Ovary (tissue), 3 donors: ENCODE measurements around the gene TTC13.

Experiments
- CTCF ChIP-seq, 3 donors: fragments of 450-650 bp in 2 of 3; fragments of 200-600 bp in 1 of 3; IDR thresholded peaks; one replicate each; pipeline versions ENCODE4 v1.5.1 to v1.8.0; 2016 to 2022; ENCODE audit warnings: antibody characterized with exemption in 3 of 3, mild to moderate bottlenecking in 1 of 3
- EP300 ChIP-seq: sonication (generic); formaldehyde crosslinking; IDR thresholded peaks from one replicate; pipeline ENCODE4 v1.6.1; 2017; ENCODE audit warnings: antibody characterized with exemption
- POLR2A ChIP-seq: fragments of 450-650 bp; IDR thresholded peaks from one replicate; pipeline ENCODE4 v1.6.1; 2017; ENCODE audit warnings: antibody characterized with exemption, mild to moderate bottlenecking, moderate library complexity
- donor health status: DM: no; HTN: no; CAD: no.

GRCh38 chr1:230867101-230867902, 111.4 kb downstream of the TTC13 start:
- no peak for TF ChIP-seq CTCF (IDR thresholded peaks at IDR 0.05)
- TF ChIP-seq POLR2A: no peak
- no peak for TF ChIP-seq EP300
